Measurements from ENCODE around the gene EDDM3A. TPM values are rescaled to one million over a fixed set of nuclear protein-coding genes. Genes with fewer than 3 reads are reported as not detected.

The EDDM3A gene
- polyA plus RNA-seq, 1 of the 3 experiments (the other 2 are of a cell fraction): not detected

GRCh38 chr14:20775043-20775442 lies 29.4 kb downstream of the EDDM3A start:
- no peak for DNase-seq
- 6% methylated on average over 6 of the region's 6 CpGs for WGBS (ENCODE audit: low lambda C conversion rate)
- Histone ChIP-seq H3K9ac (no peak overlapping the region), H4K20me1 (ENCODE audit: insufficient read depth) (no peaks in the 10 kb centered on the region), H3K4me1 (ENCODE audit: control insufficient read depth in 1 of 2, insufficient read depth in 2 of 2, low read depth in 1 of 2, low read length in 1 of 2) (no peaks in the 10 kb centered on the region), H3K27ac (ENCODE audit: low read depth in 2 of 2, low read length in 1 of 2) (no peak overlapping the region), H3F3A (replicated peaks; ENCODE audit: insufficient read depth) (no peaks in the 10 kb centered on the region), H2AFZ (ENCODE audit: low read depth) (no peak overlapping the region), H3K9me2 (no peaks in the 10 kb centered on the region), H3K79me2 (ENCODE audit: insufficient read depth) (no peaks in the 10 kb centered on the region), H3K4me3 (ENCODE audit: low read depth in 2 of 2, low read length in 1 of 2) (no peak overlapping the region), H3K36me3 (replicated peaks in 1 of 2; ENCODE audit: control insufficient read depth in 1 of 2, insufficient read depth in 2 of 2, low read length in 1 of 2) (no peaks in the 10 kb centered on the region), H3K9me3 (no peaks in the 10 kb centered on the region), H3K4me2 (no peak overlapping the region), H3K27me3 (ENCODE audit: insufficient read depth) (peaks cover 11% of the 10 kb centered on the region; the same call in 1 of the 2 replicates)
- POLR2A ChIA-PET: no interaction called here
- CTCF ChIA-PET: interaction anchor here (1.7 kb wide), 1 partner anchor 84 kb away, joined by 4 read pairs; no protein-coding TSS in a partner anchor
- TF ChIP-seq MAX (IDR thresholded peaks at IDR 0.05; ENCODE audit: low read depth) (no peak), USF2 (IDR thresholded peaks at IDR 0.05; ENCODE audit: borderline replicate concordance, low read depth, low read length) (no peak), POLR2AphosphoS5 (IDR thresholded peaks at IDR 0.05; ENCODE audit: low read depth, low read length) (no peak), NFIC (IDR thresholded peaks at IDR 0.05; ENCODE audit: borderline replicate concordance) (no peak)

GRCh38 chr14:20775901-20776300 lies 30.2 kb downstream of the EDDM3A start:
- no peaks in the 10 kb centered on the region for H3K36me3 ChIP-seq (replicated peaks in 1 of 2; ENCODE audit: control insufficient read depth in 1 of 2, insufficient read depth in 2 of 2, low read length in 1 of 2)
- no peaks in the 10 kb centered on the region for H3K79me2 ChIP-seq (ENCODE audit: insufficient read depth)
- no peaks in the 10 kb centered on the region for H3F3A ChIP-seq (replicated peaks; ENCODE audit: insufficient read depth)
- DNase-seq: no peak
- no peaks in the 10 kb centered on the region for H4K20me1 ChIP-seq (ENCODE audit: insufficient read depth)
- H3K27me3 ChIP-seq (ENCODE audit: insufficient read depth): peaks cover 11% of the 10 kb centered on the region; the same call in 1 of the 2 replicates
- no peak overlapping the region for H2AFZ ChIP-seq (ENCODE audit: low read depth)
- ChIA-PET POLR2A (no interaction called here), CTCF (interaction anchor here (1.7 kb wide), 1 partner anchor 85 kb away, joined by 4 read pairs; no protein-coding TSS in a partner anchor)
- no peak overlapping the region for H3K4me3 ChIP-seq (ENCODE audit: low read depth in 2 of 2, low read length in 1 of 2)
- no peaks in the 10 kb centered on the region for H3K9me2 ChIP-seq
- H3K27ac ChIP-seq (ENCODE audit: low read depth in 2 of 2, low read length in 1 of 2): no peak overlapping the region
- H3K9me3 ChIP-seq: no peaks in the 10 kb centered on the region
- whole genome bisulfite sequencing (ENCODE audit: low lambda C conversion rate): 6% methylated on average over 1 of the region's 1 CpG
- no peak overlapping the region for H3K9ac ChIP-seq
- H3K4me1 ChIP-seq (ENCODE audit: control insufficient read depth in 1 of 2, insufficient read depth in 2 of 2, low read depth in 1 of 2, low read length in 1 of 2): no peaks in the 10 kb centered on the region
- H3K4me2 ChIP-seq: no peak overlapping the region
- TF ChIP-seq GATA2 (CRISPR knock-in tag; IDR thresholded peaks at IDR 0.05) (no peak), EZH2phosphoT487 (IDR thresholded peaks at IDR 0.05; ENCODE audit: borderline replicate concordance, low read depth) (no peak), RCOR1 (IDR thresholded peaks at IDR 0.05; ENCODE audit: low read length) (no peak)
- TF ChIP-seq, protein P1, sequence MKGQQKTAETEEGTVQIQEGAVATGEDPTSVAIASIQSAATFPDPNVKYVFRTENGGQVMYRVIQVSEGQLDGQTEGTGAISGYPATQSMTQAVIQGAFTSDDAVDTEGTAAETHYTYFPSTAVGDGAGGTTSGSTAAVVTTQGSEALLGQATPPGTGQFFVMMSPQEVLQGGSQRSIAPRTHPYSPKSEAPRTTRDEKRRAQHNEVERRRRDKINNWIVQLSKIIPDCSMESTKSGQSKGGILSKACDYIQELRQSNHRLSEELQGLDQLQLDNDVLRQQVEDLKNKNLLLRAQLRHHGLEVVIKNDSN (IDR thresholded peaks at IDR 0.05; ENCODE audit: borderline replicate concordance, low read depth): no peak
- TF ChIP-seq, protein P2, sequence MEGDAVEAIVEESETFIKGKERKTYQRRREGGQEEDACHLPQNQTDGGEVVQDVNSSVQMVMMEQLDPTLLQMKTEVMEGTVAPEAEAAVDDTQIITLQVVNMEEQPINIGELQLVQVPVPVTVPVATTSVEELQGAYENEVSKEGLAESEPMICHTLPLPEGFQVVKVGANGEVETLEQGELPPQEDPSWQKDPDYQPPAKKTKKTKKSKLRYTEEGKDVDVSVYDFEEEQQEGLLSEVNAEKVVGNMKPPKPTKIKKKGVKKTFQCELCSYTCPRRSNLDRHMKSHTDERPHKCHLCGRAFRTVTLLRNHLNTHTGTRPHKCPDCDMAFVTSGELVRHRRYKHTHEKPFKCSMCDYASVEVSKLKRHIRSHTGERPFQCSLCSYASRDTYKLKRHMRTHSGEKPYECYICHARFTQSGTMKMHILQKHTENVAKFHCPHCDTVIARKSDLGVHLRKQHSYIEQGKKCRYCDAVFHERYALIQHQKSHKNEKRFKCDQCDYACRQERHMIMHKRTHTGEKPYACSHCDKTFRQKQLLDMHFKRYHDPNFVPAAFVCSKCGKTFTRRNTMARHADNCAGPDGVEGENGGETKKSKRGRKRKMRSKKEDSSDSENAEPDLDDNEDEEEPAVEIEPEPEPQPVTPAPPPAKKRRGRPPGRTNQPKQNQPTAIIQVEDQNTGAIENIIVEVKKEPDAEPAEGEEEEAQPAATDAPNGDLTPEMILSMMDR (IDR thresholded peaks at IDR 0.05): no peak
